ENCODE results near the gene ZNF189. TPM values are rescaled to one million over a fixed set of nuclear protein-coding genes. Genes with fewer than 3 reads are reported as not detected.

The ZNF189 gene
- total RNA-seq, 1 experiment from 2014 or later: 9.4 TPM

GRCh38 chr9:101353683-101354082, 45.0 kb upstream of the ZNF189 start:
- Histone ChIP-seq H3K4me2 (no peak overlapping the region), H3F3A (ENCODE audit: insufficient read depth, low read depth) (no peaks in the 10 kb centered on the region), H3K79me2 (ENCODE audit: low read depth) (no peaks in the 10 kb centered on the region), H3K9me2 (ENCODE audit: insufficient read depth) (no peaks in the 10 kb centered on the region), H3K27me3 (ENCODE audit: insufficient read depth, low read depth) (no peaks in the 10 kb centered on the region), H3K4me1 (replicated peaks; ENCODE audit: insufficient read depth) (no peaks in the 10 kb centered on the region), H3K36me3 (ENCODE audit: low read depth) (no peaks in the 10 kb centered on the region), H3K4me3 (no peak overlapping the region), H2AFZ (no peak overlapping the region), H3K27ac (no peak overlapping the region), H3K9me3 (ENCODE audit: insufficient read depth, low read depth) (no peaks in the 10 kb centered on the region), H4K20me1 (ENCODE audit: insufficient read depth) (no peaks in the 10 kb centered on the region)
- no TSS peak for BruUV-seq (replicated peaks)
- CTCF ChIA-PET: no interaction called here
- no peak for DNase-seq
- POLR2A ChIA-PET (ENCODE audit: unreplicated experiment): no interaction called here
- TF ChIP-seq EZH2 (IDR thresholded peaks at IDR 0.05; ENCODE audit: low read depth): no peak
- no peak for TF ChIP-seq CTCF (conservative IDR thresholded peaks at IDR 0.05)
- intact Hi-C loops (cut with micrococcal nuclease; ENCODE audit: unreplicated experiment): no loop called here

- Histone ChIP-seq H3K27me3 (ENCODE audit: insufficient read depth, low read depth) (no peaks in the 10 kb centered on the region), H3K36me3 (ENCODE audit: low read depth) (no peaks in the 10 kb centered on the region), H3K27ac (no peak overlapping the region), H3K4me3 (no peak overlapping the region), H2AFZ (no peak overlapping the region), H3K9me2 (ENCODE audit: insufficient read depth) (no peaks in the 10 kb centered on the region), H3K4me1 (replicated peaks; ENCODE audit: insufficient read depth) (no peaks in the 10 kb centered on the region), H4K20me1 (ENCODE audit: insufficient read depth) (no peaks in the 10 kb centered on the region), H3K9me3 (ENCODE audit: insufficient read depth, low read depth) (no peaks in the 10 kb centered on the region), H3K4me2 (no peak overlapping the region), H3F3A (ENCODE audit: insufficient read depth, low read depth) (no peaks in the 10 kb centered on the region), H3K79me2 (ENCODE audit: low read depth) (no peaks in the 10 kb centered on the region)
- no TSS peak for BruUV-seq (replicated peaks)
- ChIA-PET CTCF (no interaction called here), POLR2A (ENCODE audit: unreplicated experiment) (no interaction called here)
- TF ChIP-seq EZH2 (IDR thresholded peaks at IDR 0.05; ENCODE audit: low read depth): no peak
- TF ChIP-seq CTCF (conservative IDR thresholded peaks at IDR 0.05): no peak
- no peak for DNase-seq
- intact Hi-C loops (cut with micrococcal nuclease; ENCODE audit: unreplicated experiment): no loop called here
Observed at GRCh38 chr9:101354143-101354764, 44.4 kb upstream of the ZNF189 start.

GRCh38 chr9:101354765-101355708, 43.6 kb upstream of the ZNF189 start:
- Histone ChIP-seq H3K27me3 (ENCODE audit: insufficient read depth, low read depth) (no peaks in the 10 kb centered on the region), H3F3A (ENCODE audit: insufficient read depth, low read depth) (no peaks in the 10 kb centered on the region), H3K4me1 (replicated peaks; ENCODE audit: insufficient read depth) (no peaks in the 10 kb centered on the region), H3K27ac (no peak overlapping the region), H3K79me2 (ENCODE audit: low read depth) (no peaks in the 10 kb centered on the region), H3K36me3 (ENCODE audit: low read depth) (no peaks in the 10 kb centered on the region), H3K9me3 (ENCODE audit: insufficient read depth, low read depth) (no peaks in the 10 kb centered on the region), H3K9me2 (ENCODE audit: insufficient read depth) (no peaks in the 10 kb centered on the region), H4K20me1 (ENCODE audit: insufficient read depth) (no peaks in the 10 kb centered on the region), H3K4me2 (no peak overlapping the region), H3K4me3 (no peak overlapping the region), H2AFZ (no peak overlapping the region)
- ChIA-PET CTCF (no interaction called here), POLR2A (ENCODE audit: unreplicated experiment) (no interaction called here)
- intact Hi-C loops (cut with micrococcal nuclease; ENCODE audit: unreplicated experiment): no loop called here
- no peak for DNase-seq
- BruUV-seq (replicated peaks): no TSS peak
- no peak for TF ChIP-seq CTCF (conservative IDR thresholded peaks at IDR 0.05)
- TF ChIP-seq EZH2 (IDR thresholded peaks at IDR 0.05; ENCODE audit: low read depth): no peak

Measured in PC-9 (cell line).